HG02588 (cell line): Measurements from ENCODE around the gene CALCB.

Experiments used
- ATAC-seq: cut with Tn5 transposase; IDR thresholded peaks from one replicate; pipeline ENCODE4 v1.9.1; 2021; ENCODE audit warnings: mild to moderate bottlenecking, moderate library complexity; ENCODE audit not compliant: unreplicated experiment

Gene CALCB

GRCh38 chr11:15117751-15118150 is 44.4 kb downstream of the CALCB start:
- ATAC-seq = no peak

GRCh38 chr11:15118431-15118830 is 45.0 kb downstream of the CALCB start:
- ATAC-seq = no peak

DNA sequence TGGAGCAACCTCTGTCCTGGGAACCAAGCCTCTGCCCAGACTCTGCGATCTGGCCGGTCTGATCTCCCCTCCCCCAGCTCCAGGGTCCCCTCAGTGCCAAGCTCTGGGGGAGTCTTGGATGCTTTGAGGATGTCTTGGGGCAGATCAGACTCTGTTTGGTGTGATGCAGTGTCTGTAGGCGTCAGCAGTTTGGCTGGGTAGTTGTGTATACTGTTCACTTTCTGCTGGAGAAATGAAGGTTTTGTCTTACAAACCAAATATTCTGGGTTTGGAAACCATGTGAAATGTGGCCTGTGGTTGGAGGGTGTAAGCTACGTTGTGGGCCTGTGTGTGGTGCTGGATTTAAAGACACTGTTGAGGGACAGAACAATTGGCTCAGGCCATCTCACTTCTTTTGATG is 46.0 kb downstream of the CALCB start:
- no peak for ATAC-seq

DNA sequence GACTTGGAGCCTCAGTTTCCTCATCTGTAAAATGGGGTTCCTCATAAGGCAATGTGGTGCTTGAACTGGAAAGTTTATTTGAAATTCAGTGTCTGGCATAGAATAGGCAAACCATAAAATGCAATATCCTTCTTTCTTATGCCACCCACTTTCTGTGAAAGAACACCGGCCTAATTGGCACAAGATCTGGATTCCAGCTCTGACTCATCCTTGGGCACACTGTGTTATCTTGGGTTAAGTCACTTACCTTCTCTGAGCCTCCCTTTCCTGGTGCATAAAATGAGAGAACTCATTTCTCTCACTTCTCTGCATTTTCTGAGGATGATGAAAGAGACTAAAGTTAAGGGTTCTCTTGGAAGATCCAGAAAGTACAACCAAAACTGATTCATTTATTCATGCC is 46.4 kb downstream of the CALCB start:
- no peak for ATAC-seq

- no peak for ATAC-seq
Measured at GRCh38 chr11:15123849-15124248, 50.5 kb downstream of the CALCB start.

DNA sequence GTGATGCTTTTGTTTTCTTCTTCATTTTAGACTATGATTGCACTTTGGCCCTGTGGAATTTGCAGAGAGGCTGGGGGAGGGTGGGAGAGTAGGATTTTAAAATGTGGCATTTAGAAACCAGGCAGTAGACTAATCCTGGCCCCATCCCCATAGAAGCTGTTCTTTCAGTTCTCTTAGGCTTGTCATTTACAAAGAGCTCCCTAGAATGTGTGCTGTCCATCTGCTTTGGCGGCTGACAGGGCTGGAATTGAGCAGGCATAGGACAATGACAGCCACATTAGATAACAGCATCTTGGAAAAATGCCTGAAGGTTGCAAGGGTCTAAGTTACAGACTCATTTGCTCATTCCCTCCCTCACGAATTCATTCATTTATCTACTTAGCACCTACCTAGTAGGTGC is 51.1 kb downstream of the CALCB start:
- ATAC-seq = no peak

DNA sequence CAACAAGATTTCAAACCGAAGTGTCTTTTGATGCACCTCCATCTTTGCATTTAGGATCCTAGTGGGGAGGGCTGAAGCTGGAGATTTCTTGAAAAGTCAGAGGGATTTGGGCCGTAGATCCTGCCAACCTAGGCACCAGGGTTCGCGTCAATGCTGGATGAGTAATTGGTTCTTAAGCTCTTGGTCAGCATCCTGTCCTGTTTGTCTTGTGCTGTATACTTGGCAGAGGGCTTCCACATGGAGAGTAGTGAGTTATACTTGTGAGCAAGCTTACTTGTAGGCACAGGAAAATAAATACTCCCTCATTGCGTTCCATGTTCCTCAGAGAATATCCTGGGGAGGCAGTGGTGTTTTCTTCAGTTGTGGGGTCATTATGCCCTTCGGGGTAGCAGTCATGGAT is 53.9 kb downstream of the CALCB start:
- ATAC-seq = no peak
